ENCODE data around the gene LRRC32. TPM values are rescaled to one million over a fixed set of nuclear protein-coding genes. Genes with fewer than 3 reads are reported as not detected.

LRRC32 gene
- total RNA-seq, 1 donor from 2014 or later, result 0.39 TPM

DNA sequence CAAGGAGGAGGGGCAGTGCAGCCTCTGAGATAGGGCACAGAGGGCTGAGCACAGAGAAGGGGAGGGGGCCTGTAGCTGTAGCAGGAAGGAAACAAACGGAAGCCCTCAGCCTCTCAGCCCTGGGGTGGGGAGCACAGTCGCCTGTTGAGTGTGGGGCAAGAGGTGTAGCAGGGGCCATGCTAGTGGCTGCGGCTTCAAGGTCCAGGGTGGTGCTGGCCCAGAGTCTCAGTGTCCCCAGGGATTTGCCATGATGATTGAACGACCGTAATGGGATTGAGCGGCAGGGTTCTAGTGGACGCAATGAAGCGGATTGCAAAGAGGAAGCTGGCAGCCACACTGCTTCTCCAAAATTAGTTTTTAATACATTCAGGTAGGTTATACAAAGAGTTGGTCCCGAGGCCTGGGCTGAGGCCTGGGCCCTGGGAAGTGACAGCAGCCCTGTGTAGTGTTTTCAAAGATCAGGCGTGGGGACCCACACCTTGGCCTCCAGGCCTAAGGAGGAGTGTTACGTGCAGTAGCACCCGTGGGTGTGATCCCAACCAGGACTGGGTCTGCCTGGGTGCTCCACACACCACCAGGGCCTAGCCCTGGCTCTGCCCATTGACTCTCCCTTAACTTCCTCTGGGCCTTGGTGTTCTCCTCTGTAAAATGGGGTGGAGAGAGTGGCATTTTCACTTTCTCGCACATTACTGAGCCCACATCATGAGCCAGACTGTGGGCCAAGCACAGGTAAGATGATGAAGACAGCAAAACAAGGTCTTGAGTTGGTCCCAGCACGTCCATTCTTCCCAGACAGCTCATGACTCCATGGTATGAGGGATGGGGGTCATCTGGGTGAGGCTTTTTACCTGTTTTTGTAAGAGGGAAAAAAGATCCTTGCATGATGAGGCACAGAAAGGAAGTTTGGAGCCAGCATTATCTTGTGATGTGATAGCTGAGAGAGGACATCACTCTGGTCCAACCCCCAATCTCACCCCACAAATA is 13.1 kb downstream of the LRRC32 start:
- TF ChIP-seq, protein P1, sequence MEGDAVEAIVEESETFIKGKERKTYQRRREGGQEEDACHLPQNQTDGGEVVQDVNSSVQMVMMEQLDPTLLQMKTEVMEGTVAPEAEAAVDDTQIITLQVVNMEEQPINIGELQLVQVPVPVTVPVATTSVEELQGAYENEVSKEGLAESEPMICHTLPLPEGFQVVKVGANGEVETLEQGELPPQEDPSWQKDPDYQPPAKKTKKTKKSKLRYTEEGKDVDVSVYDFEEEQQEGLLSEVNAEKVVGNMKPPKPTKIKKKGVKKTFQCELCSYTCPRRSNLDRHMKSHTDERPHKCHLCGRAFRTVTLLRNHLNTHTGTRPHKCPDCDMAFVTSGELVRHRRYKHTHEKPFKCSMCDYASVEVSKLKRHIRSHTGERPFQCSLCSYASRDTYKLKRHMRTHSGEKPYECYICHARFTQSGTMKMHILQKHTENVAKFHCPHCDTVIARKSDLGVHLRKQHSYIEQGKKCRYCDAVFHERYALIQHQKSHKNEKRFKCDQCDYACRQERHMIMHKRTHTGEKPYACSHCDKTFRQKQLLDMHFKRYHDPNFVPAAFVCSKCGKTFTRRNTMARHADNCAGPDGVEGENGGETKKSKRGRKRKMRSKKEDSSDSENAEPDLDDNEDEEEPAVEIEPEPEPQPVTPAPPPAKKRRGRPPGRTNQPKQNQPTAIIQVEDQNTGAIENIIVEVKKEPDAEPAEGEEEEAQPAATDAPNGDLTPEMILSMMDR (IDR thresholded peaks at IDR 0.05; ENCODE audit: partially characterized antibody, unreplicated experiment), result no peak
- Mint-ChIP-seq H3K4me1 (ENCODE audit: low read depth, unreplicated experiment) (no peaks in the 10 kb centered on the region), H3K27ac (ENCODE audit: unreplicated experiment) (no peak overlapping the region), H3K27me3 (ENCODE audit: unreplicated experiment) (peaks cover 3% of the 10 kb centered on the region), H3K4me3 (ENCODE audit: unreplicated experiment) (no peak overlapping the region), H3K9me3 (ENCODE audit: unreplicated experiment) (peaks cover 4% of the 10 kb centered on the region), H3K36me3 (ENCODE audit: unreplicated experiment) (no peaks in the 10 kb centered on the region)
- DNase-seq, result peak; percentile 5

DNA sequence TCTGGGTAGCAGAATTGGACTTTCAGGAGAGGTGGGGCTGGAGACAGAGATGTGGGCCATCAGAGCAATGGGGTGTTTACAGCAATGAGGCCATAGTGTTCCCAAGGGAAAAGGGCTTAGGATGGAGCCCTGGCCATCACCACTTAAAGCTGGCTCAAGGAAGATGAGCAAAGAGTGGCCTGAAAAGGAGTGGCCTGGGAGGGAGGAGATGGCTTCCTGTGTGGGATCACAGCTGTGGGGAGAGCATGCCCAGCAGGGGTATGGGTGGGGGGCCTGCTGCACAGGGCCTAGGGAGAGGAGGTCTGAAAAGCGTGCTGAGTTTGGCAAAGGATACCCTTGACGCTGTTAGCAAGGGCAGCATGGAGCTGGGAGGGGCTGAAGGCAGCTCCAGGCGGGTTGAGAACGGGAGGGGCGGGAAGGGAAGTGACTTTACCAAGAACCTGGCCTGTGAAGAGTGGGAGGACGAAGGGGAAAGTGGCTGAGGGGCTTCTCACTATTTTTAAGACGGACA is 13.9 kb downstream of the LRRC32 start:
- peak; percentile 18 for DNase-seq
- TF ChIP-seq, protein P1 (IDR thresholded peaks at IDR 0.05; ENCODE audit: partially characterized antibody, unreplicated experiment), result no peak
- H3K4me1 Mint-ChIP-seq (ENCODE audit: low read depth, unreplicated experiment), result no peaks in the 10 kb centered on the region
- H3K27me3 Mint-ChIP-seq (ENCODE audit: unreplicated experiment), result peaks cover 3% of the 10 kb centered on the region
- peaks cover 4% of the 10 kb centered on the region for H3K9me3 Mint-ChIP-seq (ENCODE audit: unreplicated experiment)
- H3K36me3 Mint-ChIP-seq (ENCODE audit: unreplicated experiment), result no peaks in the 10 kb centered on the region
- H3K27ac Mint-ChIP-seq (ENCODE audit: unreplicated experiment), result no peak overlapping the region
- H3K4me3 Mint-ChIP-seq (ENCODE audit: unreplicated experiment), result no peak overlapping the region

DNA sequence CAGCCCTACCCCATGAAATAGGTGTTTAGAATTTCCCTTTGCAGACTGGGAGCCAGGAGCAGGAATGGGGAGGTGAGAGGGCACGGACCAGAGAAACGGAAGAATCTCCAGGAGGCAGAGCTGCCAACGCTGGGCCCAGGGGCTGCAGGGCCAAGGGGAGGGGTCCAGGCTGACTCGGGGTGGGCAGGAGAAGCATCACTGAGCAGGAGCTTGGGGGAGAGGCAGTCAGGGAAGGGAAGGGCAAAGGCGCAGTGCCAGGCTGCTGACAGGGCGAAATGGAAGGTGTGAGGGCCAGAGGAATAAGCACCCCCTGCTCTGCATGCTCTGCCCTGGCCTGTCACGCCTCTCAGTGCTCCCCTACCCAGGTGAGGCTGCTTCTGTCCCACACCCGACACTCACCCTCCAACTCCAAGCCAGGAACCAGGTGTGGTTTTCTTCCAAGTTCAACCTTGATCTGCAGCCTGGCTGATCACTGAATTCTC is 14.5 kb downstream of the LRRC32 start:
- no peak overlapping the region for H3K27ac Mint-ChIP-seq (ENCODE audit: unreplicated experiment)
- peaks cover 4% of the 10 kb centered on the region for H3K9me3 Mint-ChIP-seq (ENCODE audit: unreplicated experiment)
- no peaks in the 10 kb centered on the region for H3K36me3 Mint-ChIP-seq (ENCODE audit: unreplicated experiment)
- peak; percentile 2 for DNase-seq
- peaks cover 3% of the 10 kb centered on the region for H3K27me3 Mint-ChIP-seq (ENCODE audit: unreplicated experiment)
- H3K4me1 Mint-ChIP-seq (ENCODE audit: low read depth, unreplicated experiment), result no peaks in the 10 kb centered on the region
- H3K4me3 Mint-ChIP-seq (ENCODE audit: unreplicated experiment), result no peak overlapping the region
- TF ChIP-seq, protein P1 (IDR thresholded peaks at IDR 0.05; ENCODE audit: partially characterized antibody, unreplicated experiment), result no peak

DNA sequence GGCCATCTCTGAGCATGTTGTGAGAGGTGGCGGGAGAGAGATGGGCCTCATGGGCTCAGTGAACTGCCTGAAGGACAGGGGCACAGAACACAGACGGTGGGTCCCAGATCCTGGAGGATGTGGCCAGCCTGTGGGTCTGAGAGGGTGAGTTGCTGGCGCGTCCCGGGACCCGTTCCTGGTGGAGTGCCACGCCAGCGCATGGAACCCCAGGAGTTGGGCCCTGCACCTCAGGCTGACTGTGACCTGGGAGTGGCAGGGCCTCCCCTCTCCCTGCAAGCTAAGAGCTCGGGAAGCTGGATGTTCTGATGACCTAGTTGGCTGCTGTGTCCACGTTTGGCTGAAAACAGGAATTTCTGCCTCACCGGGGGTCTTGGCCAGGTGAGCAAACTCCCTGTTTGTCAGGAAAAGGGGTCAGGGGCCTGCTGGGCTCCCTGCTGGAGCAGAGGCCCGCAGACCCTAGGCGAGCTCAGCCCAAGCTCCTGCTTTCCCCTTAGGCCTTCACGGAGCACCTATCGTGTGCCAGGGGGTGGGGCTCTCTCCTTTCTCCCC is 15.0 kb downstream of the LRRC32 start:
- peaks cover 4% of the 10 kb centered on the region for H3K9me3 Mint-ChIP-seq (ENCODE audit: unreplicated experiment)
- no peaks in the 10 kb centered on the region for H3K36me3 Mint-ChIP-seq (ENCODE audit: unreplicated experiment)
- no peak overlapping the region for H3K4me3 Mint-ChIP-seq (ENCODE audit: unreplicated experiment)
- peak; percentile 10 for DNase-seq
- no peaks in the 10 kb centered on the region for H3K4me1 Mint-ChIP-seq (ENCODE audit: low read depth, unreplicated experiment)
- TF ChIP-seq, protein P1 (IDR thresholded peaks at IDR 0.05; ENCODE audit: partially characterized antibody, unreplicated experiment), result no peak
- H3K27me3 Mint-ChIP-seq (ENCODE audit: unreplicated experiment), result peaks cover 3% of the 10 kb centered on the region
- H3K27ac Mint-ChIP-seq (ENCODE audit: unreplicated experiment), result no peak overlapping the region
